Measurements from ENCODE around the gene RMND1. TPM values are rescaled to one million over a fixed set of nuclear protein-coding genes. Genes with fewer than 3 reads are reported as not detected.

The RMND1 gene
- polyA plus RNA-seq, 1 donor from 2014 or later, result 35.3 TPM

DNA sequence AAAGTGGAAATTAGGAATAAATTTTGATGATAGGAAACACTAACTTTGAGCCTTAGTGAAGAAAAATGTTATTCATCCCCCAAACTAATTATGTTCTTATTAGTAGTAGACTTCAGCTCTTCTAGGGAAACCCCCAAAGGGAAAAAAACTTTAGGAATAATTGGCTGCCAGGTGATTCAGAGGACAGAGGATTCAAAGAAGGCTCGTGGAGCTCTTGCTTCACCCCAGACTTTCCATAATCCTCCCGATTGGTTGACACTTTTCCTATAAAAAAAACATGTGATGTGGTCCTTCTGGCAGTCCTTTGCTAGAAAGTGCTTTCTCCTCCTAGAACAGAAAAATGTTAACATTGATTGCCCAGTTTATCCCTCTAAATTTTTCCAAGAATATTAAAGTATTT, 36.3 kb upstream of the RMND1 start:
- no peaks in the 10 kb centered on the region for H4K20me1 ChIP-seq (ENCODE audit: insufficient read depth)
- no peak for TF ChIP-seq SMC3 (conservative IDR thresholded peaks at IDR 0.05; ENCODE audit: poor library complexity)
- no peak for TF ChIP-seq TAF1 (IDR thresholded peaks at IDR 0.05; ENCODE audit: low read depth)
- TF ChIP-seq POLR2AphosphoS5 (IDR thresholded peaks at IDR 0.05), result no peak
- no peak for TF ChIP-seq EP300 (conservative IDR thresholded peaks at IDR 0.05; ENCODE audit: poor library complexity, severe bottlenecking)
- no peak for TF ChIP-seq EZH2 (IDR thresholded peaks at IDR 0.05; ENCODE audit: borderline replicate concordance, insufficient read depth, low read length, poor library complexity, severe bottlenecking)
- no peak for TF ChIP-seq MXI1 (conservative IDR thresholded peaks at IDR 0.05; ENCODE audit: poor library complexity, severe bottlenecking)
- no peak for TF ChIP-seq REST (IDR thresholded peaks at IDR 0.05; ENCODE audit: borderline replicate concordance)
- no peak overlapping the region for H3K4me3 ChIP-seq (ENCODE audit: low read length)
- no peaks in the 10 kb centered on the region for H3K79me2 ChIP-seq (replicated peaks; ENCODE audit: insufficient read depth, low read length)
- H3K9ac ChIP-seq (ENCODE audit: low read length), result no peak overlapping the region
- no peaks in the 10 kb centered on the region for H3K9me2 ChIP-seq (ENCODE audit: insufficient read depth, low read length)
- peaks cover 4% of the 10 kb centered on the region for H3K27me3 ChIP-seq (ENCODE audit: insufficient read depth, low read depth, low read length)
- H3K36me3 ChIP-seq (ENCODE audit: insufficient read depth, low read length), result no peaks in the 10 kb centered on the region
- no peak overlapping the region for H2AFZ ChIP-seq (ENCODE audit: low read depth, low read length)
- H3K4me2 ChIP-seq (ENCODE audit: low read length), result no peak overlapping the region
- H3K9me3 ChIP-seq (ENCODE audit: low read length), result no peaks in the 10 kb centered on the region
- H3F3A ChIP-seq (ENCODE audit: insufficient read depth, low read length, poor library complexity, severe bottlenecking), result no peaks in the 10 kb centered on the region
- H3K27ac ChIP-seq (ENCODE audit: low read length), result no peak overlapping the region

DNA sequence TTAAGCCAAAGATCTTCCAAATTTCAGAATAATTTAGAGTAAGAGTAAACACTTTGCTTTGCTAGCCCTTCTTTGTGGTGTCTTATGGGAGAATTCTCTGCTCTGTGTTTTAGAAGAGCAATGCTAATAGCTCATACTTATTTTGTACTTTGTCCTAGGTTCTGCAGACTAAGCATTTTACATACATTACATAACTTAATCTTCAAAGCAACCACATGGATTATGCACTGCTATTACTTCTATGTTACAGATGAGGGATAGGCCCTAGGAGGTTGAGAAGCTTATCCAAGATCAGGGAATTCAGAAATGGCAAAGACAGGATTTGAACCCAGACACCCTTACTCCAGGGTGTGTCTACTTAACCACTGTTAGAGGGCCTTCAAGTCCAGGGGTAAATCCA, 32.1 kb upstream of the RMND1 start:
- no peak overlapping the region for H3K4me3 ChIP-seq (ENCODE audit: low read length)
- H3K36me3 ChIP-seq (ENCODE audit: insufficient read depth, low read length), result no peaks in the 10 kb centered on the region
- no peaks in the 10 kb centered on the region for H3F3A ChIP-seq (ENCODE audit: insufficient read depth, low read length, poor library complexity, severe bottlenecking)
- no peak overlapping the region for H3K27ac ChIP-seq (ENCODE audit: low read length)
- TF ChIP-seq TAF1 (IDR thresholded peaks at IDR 0.05; ENCODE audit: low read depth), result no peak
- no peak overlapping the region for H3K4me2 ChIP-seq (ENCODE audit: low read length)
- no peaks in the 10 kb centered on the region for H3K79me2 ChIP-seq (replicated peaks; ENCODE audit: insufficient read depth, low read length)
- H2AFZ ChIP-seq (ENCODE audit: low read depth, low read length), result no peak overlapping the region
- no peaks in the 10 kb centered on the region for H4K20me1 ChIP-seq (ENCODE audit: insufficient read depth)
- H3K9me3 ChIP-seq (ENCODE audit: low read length), result no peaks in the 10 kb centered on the region
- H3K9me2 ChIP-seq (ENCODE audit: insufficient read depth, low read length), result no peaks in the 10 kb centered on the region
- H3K9ac ChIP-seq (ENCODE audit: low read length), result no peak overlapping the region
- no peaks in the 10 kb centered on the region for H3K27me3 ChIP-seq (ENCODE audit: insufficient read depth, low read depth, low read length)

GRCh38 chr6:151482290-151482689, 30.4 kb upstream of the RMND1 start:
- Histone ChIP-seq H3K4me2 (ENCODE audit: low read length) (no peak overlapping the region), H2AFZ (ENCODE audit: low read depth, low read length) (no peak overlapping the region), H4K20me1 (ENCODE audit: insufficient read depth) (no peaks in the 10 kb centered on the region), H3F3A (ENCODE audit: insufficient read depth, low read length, poor library complexity, severe bottlenecking) (no peaks in the 10 kb centered on the region), H3K4me3 (ENCODE audit: low read length) (no peak overlapping the region), H3K27ac (ENCODE audit: low read length) (no peak overlapping the region), H3K36me3 (ENCODE audit: insufficient read depth, low read length) (no peaks in the 10 kb centered on the region), H3K27me3 (ENCODE audit: insufficient read depth, low read depth, low read length) (no peaks in the 10 kb centered on the region), H3K9ac (ENCODE audit: low read length) (no peak overlapping the region), H3K79me2 (replicated peaks; ENCODE audit: insufficient read depth, low read length) (no peaks in the 10 kb centered on the region), H3K9me2 (ENCODE audit: insufficient read depth, low read length) (no peaks in the 10 kb centered on the region), H3K9me3 (ENCODE audit: low read length) (no peaks in the 10 kb centered on the region)
- TF ChIP-seq SMC3 (conservative IDR thresholded peaks at IDR 0.05; ENCODE audit: poor library complexity) (no peak), REST (IDR thresholded peaks at IDR 0.05; ENCODE audit: borderline replicate concordance) (no peak), RAD21 (conservative IDR thresholded peaks at IDR 0.05) (no peak), POLR2AphosphoS5 (IDR thresholded peaks at IDR 0.05) (no peak), EZH2 (IDR thresholded peaks at IDR 0.05; ENCODE audit: borderline replicate concordance, insufficient read depth, low read length, poor library complexity, severe bottlenecking) (no peak), EP300 (conservative IDR thresholded peaks at IDR 0.05; ENCODE audit: poor library complexity, severe bottlenecking) (no peak), TAF1 (IDR thresholded peaks at IDR 0.05; ENCODE audit: low read depth) (no peak), MXI1 (conservative IDR thresholded peaks at IDR 0.05; ENCODE audit: poor library complexity, severe bottlenecking) (no peak), CTCF (IDR thresholded peaks at IDR 0.05; ENCODE audit: poor library complexity, severe bottlenecking) (no peak)
